HG03108 (cell line): ENCODE measurements around the gene SMIM10L1.

Source experiments
- ATAC-seq: cut with Tn5 transposase; IDR thresholded peaks from one replicate; pipeline ENCODE4 v1.9.1; 2021; ENCODE audit warnings: moderate library complexity; ENCODE audit not compliant: unreplicated experiment

Gene SMIM10L1

GRCh38 chr12:11183011-11183410, 12.0 kb downstream of the SMIM10L1 start:
- no peak for ATAC-seq

- no peak for ATAC-seq
These were observed 15.8 kb downstream of the SMIM10L1 start, which contains the start of gene TAS2R42 for GRCh38 chr12:11186837-11187236. TAS2R42 (minus strand) TSS chr12:11186937; CDS start chr12:11186937, 0 bp downstream.

- no peak for ATAC-seq
These were observed 31.8 kb downstream of the SMIM10L1 start for GRCh38 chr12:11202811-11203210.

GRCh38 chr12:11204173-11204572, 33.2 kb downstream of the SMIM10L1 start:
- ATAC-seq: no peak

GRCh38 chr12:11209113-11209512, 38.1 kb downstream of the SMIM10L1 start:
- no peak for ATAC-seq
